HepG2 (cell line): ENCODE results near the gene TEX14. TPM values are rescaled to one million over a fixed set of nuclear protein-coding genes. Genes with fewer than 3 reads are reported as not detected.

ENCODE experiments used
- ATAC-seq: fragments of 200-7000 bp; cut with Tn5 transposase; 3 replicates; pipeline ENCODE4 v1.9.1; 2020; ENCODE audit warnings: mild to moderate bottlenecking, moderate library complexity
- BruUV-seq: library from RNA; stranded (reverse); fragments of 400-500 nt; replicated peaks from 2 replicates; lab custom pipeline; 2021; lab: Mats Ljungman, UMichigan
- CTCF ChIA-PET: fragments of 300-600 bp; formaldehyde crosslinking; extraction: SDS; loops from one replicate; lab custom pipeline; 2021; ENCODE audit warnings: low total read pairs, inconsistent platforms, low intra/inter-chr PET ratio; lab: Yijun Ruan, JAX
- POLR2A ChIA-PET: fragments of 350-600 bp; sonication (Branson Sonifier 250); formaldehyde crosslinking; loops from one replicate; lab custom pipeline; 2020; ENCODE audit warnings: antibody characterized with exemption, inconsistent platforms; lab: Yijun Ruan, JAX
- DNase-seq: peaks from one replicate; pipeline ENCODE4 v3.0.0-alpha.2; 2015; ENCODE audit warnings: low spot score
- FAIRE-seq: peaks from 3 replicates; lab custom pipeline; 2011; peaks lifted over from hg19 to GRCh38; lab: Jason Lieb, UNC
- H2AFZ ChIP-seq: one replicate; pipeline ENCODE4 v1.6.1; 2011; ENCODE audit warnings: low read length, inconsistent platforms
- H3K27ac ChIP-seq: fragments of 300-600 bp; 3 replicates; pipeline ENCODE4 v1.8.0; 2011; ENCODE audit warnings: mixed run types, mild to moderate bottlenecking, mixed read lengths, low read length, inconsistent platforms; ENCODE audit not compliant: insufficient read depth; ENCODE audit errors: extremely low read length
- H3K27me3 ChIP-seq, 2 experiments: fragments of 200-600 bp in 1 of 2; 2 replicates in 1 of 2; 3 replicates in 1 of 2; pipeline versions ENCODE4 v1.6.0 to v1.8.0; 2011; ENCODE audit warnings: low read length in 2 of 2, mild to moderate bottlenecking in 2 of 2, moderate library complexity in 2 of 2, inconsistent platforms in 1 of 2; ENCODE audit not compliant: insufficient read depth in 2 of 2, control insufficient read depth in 1 of 2
- H3K36me3 ChIP-seq, 2 experiments: fragments of 200-600 bp in 1 of 2; replicated peaks in 1 of 2; 2 replicates in 1 of 2; 3 replicates in 1 of 2; pipeline versions ENCODE4 v1.5.1 to v1.8.0; 2011; ENCODE audit warnings: low read length in 2 of 2, inconsistent platforms in 1 of 2; ENCODE audit not compliant: insufficient read depth in 2 of 2, control insufficient read depth in 1 of 2
- H3K4me1 ChIP-seq: 2 replicates; pipeline ENCODE4 v1.5.1; 2012; ENCODE audit warnings: low read length, inconsistent platforms; ENCODE audit not compliant: insufficient read depth
- H3K4me2 ChIP-seq: 2 replicates; pipeline ENCODE4 v1.6.0; 2011; ENCODE audit warnings: low read depth, low read length, inconsistent platforms
- H3K4me3 ChIP-seq, 3 experiments: fragments of 200-600 bp in 1 of 3; sonication (generic), shearing (Covaris generic) in 1 of 3; replicated peaks in 1 of 3; 2 replicates each; pipeline ENCODE4 v1.5.1; 2011 to 2016; ENCODE audit warnings: low read length in 3 of 3, inconsistent platforms in 2 of 3, low read depth in 2 of 3, mild to moderate bottlenecking in 2 of 3, control low read depth in 1 of 3, mixed read lengths in 1 of 3; ENCODE audit not compliant: insufficient read depth in 1 of 3
- H3K79me2 ChIP-seq: one replicate; pipeline ENCODE4 v1.6.1; 2011; ENCODE audit warnings: low read length, inconsistent platforms; ENCODE audit not compliant: insufficient read depth
- H3K9ac ChIP-seq: 2 replicates; pipeline ENCODE4 v1.6.0; 2011; ENCODE audit warnings: mild to moderate bottlenecking, low read depth, low read length, inconsistent platforms; ENCODE audit not compliant: insufficient read depth
- H3K9me3 ChIP-seq: 2 replicates; pipeline ENCODE4 v1.5.1; 2012; ENCODE audit warnings: mild to moderate bottlenecking, low read length
- H4K20me1 ChIP-seq: 2 replicates; pipeline ENCODE4 v1.6.0; 2011; ENCODE audit warnings: inconsistent platforms, mild to moderate bottlenecking, low read length, moderate library complexity; ENCODE audit not compliant: insufficient read depth
- CSRNP1 ChIP-seq: sonication (generic); formaldehyde crosslinking; IDR thresholded peaks from 2 replicates; pipeline ENCODE4 v1.8.1; 2023; ENCODE audit warnings: mild to moderate bottlenecking, missing genetic modification reagents
- ETS1 ChIP-seq: sonication (generic); formaldehyde crosslinking; IDR thresholded peaks from 2 replicates; pipeline ENCODE4 v1.4.0; 2020; ENCODE audit warnings: missing genetic modification reagents
- GATAD2A ChIP-seq: IDR thresholded peaks from 2 replicates; pipeline ENCODE4 v1.6.1; 2016
- MTF2 ChIP-seq: sonication (generic); formaldehyde crosslinking; IDR thresholded peaks from 2 replicates; pipeline ENCODE4 v1.5.0; 2020; ENCODE audit warnings: missing genetic modification reagents, borderline replicate concordance
- TRAFD1 ChIP-seq: sonication (generic); formaldehyde crosslinking; IDR thresholded peaks from 2 replicates; pipeline ENCODE4 v1.5.1; 2020; ENCODE audit warnings: missing genetic modification reagents, mild to moderate bottlenecking, borderline replicate concordance
- ZNF383 ChIP-seq: sonication (generic); formaldehyde crosslinking; IDR thresholded peaks from 2 replicates; pipeline ENCODE4 v1.4.0; 2020; ENCODE audit warnings: missing genetic modification reagents, mild to moderate bottlenecking, borderline replicate concordance
- ZNF629 ChIP-seq: sonication (generic); formaldehyde crosslinking; conservative IDR thresholded peaks from 2 replicates; pipeline ENCODE4 v1.5.0; 2020; ENCODE audit warnings: missing genetic modification reagents
- WGBS: methylation state at CpG from one replicate; pipeline ENCODE4 v1.1.6; 2017; ENCODE audit warnings: low lambda C conversion rate; 5-methylcytosine and 5-hydroxymethylcytosine counted together
- in situ Hi-C: cut with HindIII; loops from 2 replicates; pipeline ENCODE4 v1.10.0; 2017; ENCODE audit warnings: low pct_unique_long_range_greater_than_20kb; ENCODE audit not compliant: extremely low pct_ligation_motif_present
- intact Hi-C: fragments of 100-400 bp; cut with micrococcal nuclease; formaldehyde crosslinking; loops from one replicate; pipeline ENCODE4 v1.10.0; 2022; ENCODE audit not compliant: unreplicated experiment
- polyA plus RNA-seq, 8 experiments: library from polyadenylated mRNA; depleted of rRNA in 3 of 8; stranded (reverse) in 7 of 8; unstranded in 1 of 8; fragments of >200 nt; fragmentation: Illumina TruSeq in 4 of 8; extraction: Trizol in 4 of 8; gene quantifications; 2 replicates each; pipeline versions ENCODE4 v1.2.1 to v1.2.3, GENCODE V29; 2011 to 2016; ENCODE audit warnings: low read depth in 4 of 8, missing spikeins in 1 of 8, mixed read lengths in 1 of 8; ENCODE audit not compliant: insufficient read depth in 1 of 8
- total RNA-seq, 5 experiments: library from RNA; depleted of rRNA; stranded (reverse); fragments of >200 nt; fragmentation: Illumina TruSeq; extraction: Trizol; gene quantifications; 2 replicates each; pipeline ENCODE4 v1.2.3, GENCODE V29; 2016; ENCODE audit warnings: low read depth in 1 of 5

TEX14 gene
- total and polyA plus RNA-seq, 2 of the 13 experiments (the other 11 are each of a cell fraction or from before 2014, with no cell fraction given): 0.04 to 0.07 TPM

- ATAC-seq (no peak), DNase-seq (no peak), FAIRE-seq (no peak)
- BruUV-seq: no TSS peak
- POLR2A ChIA-PET: no interaction called here
- no peaks in the 10 kb centered on the region for H3K79me2 ChIP-seq
- no peak overlapping the region for H3K27ac ChIP-seq
- H3K36me3 ChIP-seq: no peaks in the 10 kb centered on the region
- CTCF ChIA-PET: no interaction called here
- no peaks in the 10 kb centered on the region for H3K4me1 ChIP-seq
- WGBS: 22% methylated on average over 8 of the region's 8 CpGs
- H3K4me3 ChIP-seq: no peak overlapping the region
- H2AFZ ChIP-seq: no peak overlapping the region
- no peaks in the 10 kb centered on the region for H4K20me1 ChIP-seq
- H3K4me2 ChIP-seq: no peak overlapping the region
- intact Hi-C loops: no loop called here
- TF ChIP-seq CSRNP1 (CRISPR knock-in tag): no peak
- peak; percentile 56; the same call in 1 of the 2 replicates for TF ChIP-seq ZNF629
- TF ChIP-seq, all 625 proteins: peak for 1
- in situ Hi-C loops: no loop called here
- Histone ChIP-seq H3K9ac (no peak overlapping the region), H3K9me3 (no peaks in the 10 kb centered on the region), H3K27me3 (peaks cover 2 to 5% of the 10 kb centered on the region in 2 experiments; a peak in 3 of 5 replicates)
These were observed 126.2 kb downstream of the TEX14 start for GRCh38 chr17:58565389-58566311.

- Histone ChIP-seq H3K9me3 (no peaks in the 10 kb centered on the region), H3K9ac (no peak overlapping the region), H3K27ac (no peak overlapping the region)
- CTCF ChIA-PET: no interaction called here
- no peak for TF ChIP-seq ETS1 (CRISPR knock-in tag)
- no peak for TF ChIP-seq MTF2 (CRISPR knock-in tag)
- TF ChIP-seq ZNF383 (CRISPR knock-in tag): no peak
- TF ChIP-seq TRAFD1 (CRISPR knock-in tag): no peak
- no peak for TF ChIP-seq GATAD2A (CRISPR knock-in tag)
- TF ChIP-seq, all 625 proteins: peak for 0
- no peak for FAIRE-seq
- POLR2A ChIA-PET: no interaction called here
- Histone ChIP-seq H3K4me1 (no peaks in the 10 kb centered on the region), H4K20me1 (no peaks in the 10 kb centered on the region), H3K79me2 (no peaks in the 10 kb centered on the region), H3K4me3 (no peak overlapping the region), H3K4me2 (no peak overlapping the region), H3K36me3 (no peaks in the 10 kb centered on the region), H2AFZ (no peak overlapping the region), H3K27me3 (peaks cover 2 to 12% of the 10 kb centered on the region in 2 experiments; a peak in 3 of 5 replicates)
- in situ Hi-C loops (no loop called here), intact Hi-C loops (no loop called here)
- WGBS: 0% methylated on average over 1 of the region's 1 CpG
- BruUV-seq: no TSS peak
- no peak for DNase-seq
- ATAC-seq: no peak
These were observed 126.9 kb downstream of the TEX14 start for GRCh38 chr17:58564971-58565370.
